A673 (cell line): Measurements from ENCODE around the gene KLHL17. TPM values are rescaled to one million over a fixed set of nuclear protein-coding genes. Genes with fewer than 3 reads are reported as not detected.

Experiments
- BruUV-seq: library from RNA; stranded (reverse); fragments of 400-500 nt; replicated peaks from 2 replicates; lab custom pipeline; 2021; lab: Mats Ljungman, UMichigan
- CTCF ChIA-PET: fragments of 300-600 bp; sonication (Branson Sonifier 250); formaldehyde crosslinking; loops from one replicate; lab custom pipeline; 2022; ENCODE audit warnings: antibody characterized with exemption; lab: Charles Lee
- POLR2A ChIA-PET: fragments of 300-600 bp; sonication (Branson Sonifier 250); formaldehyde crosslinking; loops from one replicate; lab custom pipeline; 2022; ENCODE audit warnings: antibody characterized with exemption; ENCODE audit not compliant: low non-redundant PET; lab: Charles Lee
- DNase-seq: peaks from one replicate; pipeline ENCODE4 v3.0.0-alpha.2; 2015; ENCODE audit warnings: low spot score
- H3K27ac ChIP-seq: fragments of 200-600 bp; sonication (generic); 2 replicates; pipeline ENCODE4 v1.5.1; 2016; ENCODE audit warnings: mixed run types, low read depth, mild to moderate bottlenecking, mixed read lengths, antibody characterized with exemption, low read length; ENCODE audit not compliant: poor library complexity, severe bottlenecking
- H3K27me3 ChIP-seq: fragments of 200-600 bp; sonication (generic); replicated peaks from 2 replicates; pipeline ENCODE4 v1.6.1; 2017; ENCODE audit warnings: mixed run types, low read depth, mild to moderate bottlenecking, mixed read lengths, antibody characterized with exemption, low read length; ENCODE audit not compliant: insufficient read depth, poor library complexity
- H3K36me3 ChIP-seq: fragments of 200-600 bp; sonication (generic); 2 replicates; pipeline ENCODE4 v1.6.1; 2016; ENCODE audit warnings: mixed run types, mild to moderate bottlenecking, mixed read lengths, antibody characterized with exemption, low read length; ENCODE audit not compliant: insufficient read depth, poor library complexity, severe bottlenecking
- H3K4me1 ChIP-seq: fragments of 200-600 bp; sonication (generic); 2 replicates; pipeline ENCODE4 v1.6.1; 2017; ENCODE audit warnings: mixed run types, mild to moderate bottlenecking, mixed read lengths, antibody characterized with exemption, low read length; ENCODE audit not compliant: insufficient read depth, poor library complexity, severe bottlenecking
- H3K4me3 ChIP-seq: fragments of 200-600 bp; sonication (generic); 2 replicates; pipeline ENCODE4 v1.5.1; 2016; ENCODE audit warnings: low read depth, mixed run types, mild to moderate bottlenecking, mixed read lengths, low read length; ENCODE audit not compliant: poor library complexity, severe bottlenecking
- H3K9me3 ChIP-seq: fragments of 200-600 bp; sonication (generic); 2 replicates; pipeline ENCODE4 v1.6.1; 2016; ENCODE audit warnings: mixed run types, low read depth, mild to moderate bottlenecking, mixed read lengths, antibody characterized with exemption, low read length; ENCODE audit not compliant: poor library complexity, severe bottlenecking
- EZH2 ChIP-seq: fragments of 200-600 bp; sonication (generic); IDR thresholded peaks from 2 replicates; pipeline ENCODE4 v1.6.1; 2017; ENCODE audit warnings: borderline replicate concordance, low read depth, mild to moderate bottlenecking, mixed read lengths, antibody characterized with exemption, low read length; ENCODE audit not compliant: poor library complexity, severe bottlenecking
- intact Hi-C: fragments of 100-400 bp; cut with micrococcal nuclease; formaldehyde crosslinking; loops from one replicate; pipeline ENCODE4 v1.10.0; 2022; ENCODE audit not compliant: unreplicated experiment
- total RNA-seq: library from RNA; stranded (reverse); gene quantifications from 2 replicates; pipeline ENCODE4 v1.2.3, GENCODE V29; 2021
- TF ChIP-seq, protein P1 (sequence below): fragments of 300-800, 200-600 bp; sonication (generic); conservative IDR thresholded peaks from 2 replicates; pipeline ENCODE4 v1.5.1; 2017; ENCODE audit warnings: low read depth, mild to moderate bottlenecking, antibody characterized with exemption, low read length, moderate library complexity, mixed read lengths

The KLHL17 gene
- total RNA-seq, 1 experiment from 2014 or later: 43.3 TPM

DNA sequence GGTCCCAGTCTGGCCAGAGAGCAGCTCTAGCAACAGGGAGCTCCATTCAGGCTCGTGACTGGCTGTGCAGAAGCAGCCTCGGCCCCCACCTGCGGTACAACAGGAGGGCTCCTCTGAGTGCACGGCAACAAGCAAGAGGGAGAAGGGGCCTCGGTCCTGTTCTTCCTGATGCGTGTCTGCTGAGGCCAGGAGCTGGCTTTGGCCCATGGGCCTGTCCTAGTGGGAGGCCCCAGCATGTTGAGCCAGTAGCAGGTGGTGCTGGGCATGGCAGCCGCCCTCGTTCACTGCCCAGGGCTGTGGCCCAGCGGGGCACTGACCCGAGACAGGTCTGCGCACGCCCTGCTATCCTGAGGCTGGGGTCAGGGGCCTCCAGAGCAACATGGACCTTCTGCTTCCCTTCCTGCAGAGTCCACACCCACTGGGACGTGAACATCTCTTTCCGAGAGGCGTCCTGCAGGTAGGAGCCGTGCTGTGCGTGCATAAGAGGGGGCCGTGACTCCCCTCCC, 29.7 kb upstream of the KLHL17 start:
- no TSS peak for BruUV-seq
- Histone ChIP-seq H3K36me3 (no peaks in the 10 kb centered on the region), H3K27ac (no peak overlapping the region), H3K4me1 (peaks cover 51% of the 10 kb centered on the region), H3K9me3 (no peaks in the 10 kb centered on the region), H3K27me3 (no peaks in the 10 kb centered on the region), H3K4me3 (no peak overlapping the region)
- no peak for TF ChIP-seq EZH2
- TF ChIP-seq, protein P1, sequence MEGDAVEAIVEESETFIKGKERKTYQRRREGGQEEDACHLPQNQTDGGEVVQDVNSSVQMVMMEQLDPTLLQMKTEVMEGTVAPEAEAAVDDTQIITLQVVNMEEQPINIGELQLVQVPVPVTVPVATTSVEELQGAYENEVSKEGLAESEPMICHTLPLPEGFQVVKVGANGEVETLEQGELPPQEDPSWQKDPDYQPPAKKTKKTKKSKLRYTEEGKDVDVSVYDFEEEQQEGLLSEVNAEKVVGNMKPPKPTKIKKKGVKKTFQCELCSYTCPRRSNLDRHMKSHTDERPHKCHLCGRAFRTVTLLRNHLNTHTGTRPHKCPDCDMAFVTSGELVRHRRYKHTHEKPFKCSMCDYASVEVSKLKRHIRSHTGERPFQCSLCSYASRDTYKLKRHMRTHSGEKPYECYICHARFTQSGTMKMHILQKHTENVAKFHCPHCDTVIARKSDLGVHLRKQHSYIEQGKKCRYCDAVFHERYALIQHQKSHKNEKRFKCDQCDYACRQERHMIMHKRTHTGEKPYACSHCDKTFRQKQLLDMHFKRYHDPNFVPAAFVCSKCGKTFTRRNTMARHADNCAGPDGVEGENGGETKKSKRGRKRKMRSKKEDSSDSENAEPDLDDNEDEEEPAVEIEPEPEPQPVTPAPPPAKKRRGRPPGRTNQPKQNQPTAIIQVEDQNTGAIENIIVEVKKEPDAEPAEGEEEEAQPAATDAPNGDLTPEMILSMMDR: no peak
- intact Hi-C loops: no loop called here
- no peak for DNase-seq
- POLR2A ChIA-PET: no interaction called here
- CTCF ChIA-PET: no interaction called here

DNA sequence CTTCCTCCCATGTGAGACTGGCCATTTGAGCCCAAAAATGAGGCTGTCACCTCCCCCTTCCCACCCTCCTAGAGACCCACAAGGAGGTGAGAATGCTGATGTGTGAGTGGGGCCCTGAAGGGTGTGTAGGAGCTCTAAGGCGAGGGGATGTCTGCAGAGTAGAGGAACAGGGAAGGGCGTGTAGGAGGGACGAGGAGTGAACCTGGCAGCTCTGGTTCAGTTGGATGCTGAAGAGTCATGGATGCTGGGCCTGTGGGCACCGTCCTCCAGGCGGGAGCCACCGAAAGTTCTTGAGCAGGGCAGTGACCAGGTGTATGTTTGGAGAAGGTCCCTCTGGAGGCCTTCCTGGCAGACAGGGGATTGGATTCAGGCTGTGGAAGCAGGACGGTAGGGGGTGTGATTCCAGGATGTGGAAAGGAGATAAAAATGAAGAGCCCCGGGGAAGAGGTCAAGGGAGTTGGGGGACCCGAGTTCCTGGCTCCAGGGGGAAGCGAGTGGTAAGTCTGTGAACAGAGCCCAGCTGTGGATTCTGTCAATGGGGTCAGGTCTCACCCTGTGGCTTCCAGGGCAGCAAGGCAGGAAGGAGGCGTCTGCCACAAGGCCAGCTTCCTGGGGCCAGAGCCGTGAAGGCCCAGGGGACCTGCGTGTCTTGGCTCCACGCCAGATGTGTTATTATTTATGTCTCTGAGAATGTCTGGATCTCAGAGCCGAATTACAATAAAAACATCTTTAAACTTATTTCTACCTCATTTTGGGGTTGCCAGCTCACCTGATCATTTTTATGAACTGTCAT, 28.8 kb upstream of the KLHL17 start:
- Histone ChIP-seq H3K4me1 (peaks cover 53% of the 10 kb centered on the region), H3K27me3 (no peaks in the 10 kb centered on the region), H3K4me3 (no peak overlapping the region), H3K9me3 (no peaks in the 10 kb centered on the region), H3K36me3 (no peaks in the 10 kb centered on the region), H3K27ac (no peak overlapping the region)
- ChIA-PET POLR2A (no interaction called here), CTCF (no interaction called here)
- TF ChIP-seq EZH2: no peak
- TF ChIP-seq, protein P1: no peak
- no peak for DNase-seq
- no TSS peak for BruUV-seq
- intact Hi-C loops: no loop called here

DNA sequence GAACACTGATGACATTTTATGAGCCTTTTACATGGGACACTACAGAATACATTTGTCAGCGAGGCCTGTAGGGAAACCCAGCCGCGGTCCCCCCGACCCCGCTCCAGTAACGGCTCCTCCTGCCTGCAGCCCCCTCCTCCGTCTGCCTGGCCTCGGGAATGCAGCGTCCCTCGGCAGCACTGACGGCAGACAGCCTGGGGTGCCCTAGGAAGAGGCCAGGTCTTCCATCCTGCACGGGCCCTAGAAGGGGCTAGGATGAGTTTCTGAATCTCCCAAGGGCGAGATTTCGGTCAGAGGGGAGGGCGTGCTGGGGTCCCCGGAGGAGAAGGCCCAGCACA, 28.2 kb upstream of the KLHL17 start:
- CTCF ChIA-PET: no interaction called here

More for the DNA sequence above, 28.2 kb upstream of the KLHL17 start:
- no peak for DNase-seq
- POLR2A ChIA-PET: no interaction called here
- no peaks in the 10 kb centered on the region for H3K27me3 ChIP-seq
- no peak overlapping the region for H3K27ac ChIP-seq
- H3K4me1 ChIP-seq: peaks cover 58% of the 10 kb centered on the region
- no peaks in the 10 kb centered on the region for H3K36me3 ChIP-seq
- intact Hi-C loops: no loop called here
- H3K4me3 ChIP-seq: no peak overlapping the region
- no peaks in the 10 kb centered on the region for H3K9me3 ChIP-seq
- TF ChIP-seq, protein P1: no peak
- TF ChIP-seq EZH2: no peak
- no TSS peak for BruUV-seq
